ENCODE data around the gene FBXO45. TPM values are rescaled to one million over a fixed set of nuclear protein-coding genes. Genes with fewer than 3 reads are reported as not detected.
A peak's percentile ranks its signal among the peaks of the same experiment; 100 is the strongest.

FBXO45 gene
- total RNA-seq, 4 donors from 2014 or later, result 2.4 to 8.6 (median 5.3) TPM

DNA sequence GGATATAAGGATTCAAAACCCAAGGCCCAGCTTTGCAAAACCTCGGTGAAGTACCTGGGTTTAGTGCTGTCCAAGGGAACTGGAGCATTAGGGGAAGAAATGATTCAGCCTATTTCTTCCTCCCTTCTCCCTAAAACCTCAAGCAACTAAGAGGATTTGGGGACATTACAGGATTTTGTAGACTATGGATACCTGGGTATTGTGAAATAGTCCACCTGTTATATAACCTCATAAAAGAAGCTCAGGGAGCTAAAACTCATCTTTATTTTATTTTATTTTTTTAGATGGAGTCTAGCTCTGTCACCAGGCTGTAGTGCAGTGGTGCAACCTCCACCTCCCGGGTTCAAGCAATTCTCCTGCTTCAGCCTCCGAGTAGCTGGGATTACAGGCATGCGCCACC, 44.6 kb upstream of the FBXO45 start:
- peaks cover 18 to 19% of the 10 kb centered on the region in 2 donors for H3K9me3 ChIP-seq
- WGBS, 2 donors (ENCODE audit: low coverage in 1 of 2), result 96 to 100% methylated on average over 3 to 4 of the region's 4 CpGs
- no peaks in the 10 kb centered on the region for H3K27me3 ChIP-seq
- TF ChIP-seq EP300 (IDR thresholded peaks at IDR 0.05; ENCODE audit: low read depth), result no peak
- TF ChIP-seq POLR2A (IDR thresholded peaks at IDR 0.05), result no peak
- TF ChIP-seq, protein P1, sequence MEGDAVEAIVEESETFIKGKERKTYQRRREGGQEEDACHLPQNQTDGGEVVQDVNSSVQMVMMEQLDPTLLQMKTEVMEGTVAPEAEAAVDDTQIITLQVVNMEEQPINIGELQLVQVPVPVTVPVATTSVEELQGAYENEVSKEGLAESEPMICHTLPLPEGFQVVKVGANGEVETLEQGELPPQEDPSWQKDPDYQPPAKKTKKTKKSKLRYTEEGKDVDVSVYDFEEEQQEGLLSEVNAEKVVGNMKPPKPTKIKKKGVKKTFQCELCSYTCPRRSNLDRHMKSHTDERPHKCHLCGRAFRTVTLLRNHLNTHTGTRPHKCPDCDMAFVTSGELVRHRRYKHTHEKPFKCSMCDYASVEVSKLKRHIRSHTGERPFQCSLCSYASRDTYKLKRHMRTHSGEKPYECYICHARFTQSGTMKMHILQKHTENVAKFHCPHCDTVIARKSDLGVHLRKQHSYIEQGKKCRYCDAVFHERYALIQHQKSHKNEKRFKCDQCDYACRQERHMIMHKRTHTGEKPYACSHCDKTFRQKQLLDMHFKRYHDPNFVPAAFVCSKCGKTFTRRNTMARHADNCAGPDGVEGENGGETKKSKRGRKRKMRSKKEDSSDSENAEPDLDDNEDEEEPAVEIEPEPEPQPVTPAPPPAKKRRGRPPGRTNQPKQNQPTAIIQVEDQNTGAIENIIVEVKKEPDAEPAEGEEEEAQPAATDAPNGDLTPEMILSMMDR (IDR thresholded peaks at IDR 0.05), result no peak
- TF ChIP-seq POLR2AphosphoS5 (IDR thresholded peaks at IDR 0.05), result no peak
- in situ Hi-C loops (cut with MboI; ENCODE audit: low pct_ligation_motif_present in 1 of 4, low pct_unique_long_range_greater_than_20kb in 1 of 4, low sequenced_read_pairs in 3 of 4), result loop anchor here in 3 of 4 donors (10.0 to 25.0 kb wide), 2 partner anchors 262 to 269 kb away; no protein-coding TSS in a partner anchor
- H3K4me1 ChIP-seq, result no peaks in the 10 kb centered on the region
- H3K27ac ChIP-seq, result no peak overlapping the region
- H3K4me3 ChIP-seq, result no peak overlapping the region
- DNase-seq, result no peak
- intact Hi-C loops (cut with DNase I; ENCODE audit: low total_unique reads), result no loop called here
- H3K36me3 ChIP-seq, result no peaks in the 10 kb centered on the region

- peaks cover 11 to 12% of the 10 kb centered on the region in 2 donors for H3K9me3 ChIP-seq
- no peak for DNase-seq
- in situ Hi-C loops (cut with MboI; ENCODE audit: low pct_ligation_motif_present in 1 of 4, low pct_unique_long_range_greater_than_20kb in 1 of 4, low sequenced_read_pairs in 3 of 4), result loop anchor here in 3 of 4 donors (10.0 to 25.0 kb wide), 2 partner anchors 262 to 270 kb away; no protein-coding TSS in a partner anchor
Measured at GRCh38 chr3:196524527-196524926, 43.9 kb upstream of the FBXO45 start.

DNA sequence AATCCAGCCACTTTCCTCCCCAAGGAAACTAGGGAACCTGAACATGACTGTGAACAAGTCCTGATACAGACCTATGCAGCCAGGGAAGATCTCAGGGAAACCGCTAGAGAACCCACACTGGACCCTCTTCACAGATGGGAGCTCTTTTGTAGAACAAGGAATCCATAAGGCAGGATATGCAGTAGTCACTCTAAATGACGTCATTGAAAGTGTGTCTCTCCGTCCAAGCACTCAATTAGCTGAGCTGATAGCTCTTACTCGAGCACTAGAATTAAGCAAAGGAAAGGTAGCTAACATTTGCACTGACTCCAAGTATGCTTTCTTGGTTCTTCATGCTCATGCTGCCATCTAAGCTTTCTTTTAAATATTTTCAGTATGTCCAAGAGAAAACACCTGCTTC, 43.3 kb upstream of the FBXO45 start:
- WGBS, 2 donors (ENCODE audit: low coverage in 1 of 2), result 81% methylated on average over 4 of the region's 4 CpGs; no CpG with 5 or more reads in 1 of the 2 donors
- no peak for DNase-seq
- peaks cover 0 to 4% (median 0%) of the 10 kb centered on the region in 4 donors for H3K4me1 ChIP-seq
- TF ChIP-seq POLR2A (IDR thresholded peaks at IDR 0.05), result no peak
- no peak for TF ChIP-seq EP300 (IDR thresholded peaks at IDR 0.05; ENCODE audit: low read depth)
- TF ChIP-seq POLR2AphosphoS5 (IDR thresholded peaks at IDR 0.05), result no peak
- TF ChIP-seq, protein P1 (IDR thresholded peaks at IDR 0.05), result no peak
- intact Hi-C loops (cut with DNase I; ENCODE audit: low total_unique reads), result no loop called here
- in situ Hi-C loops (cut with MboI; ENCODE audit: low pct_ligation_motif_present in 1 of 4, low pct_unique_long_range_greater_than_20kb in 1 of 4, low sequenced_read_pairs in 3 of 4), result loop anchor here in 1 of 4 donors (10.0 kb wide), 1 partner anchor 270 kb away; no protein-coding TSS in a partner anchor
- H3K9me3 ChIP-seq, result peaks cover 5 to 6% of the 10 kb centered on the region in 2 donors
- H3K36me3 ChIP-seq, result no peaks in the 10 kb centered on the region
- H3K27ac ChIP-seq, result no peak overlapping the region
- H3K4me3 ChIP-seq, result no peak overlapping the region
- no peaks in the 10 kb centered on the region for H3K27me3 ChIP-seq

More at GRCh38 chr3:196524527-196524926, 43.9 kb upstream of the FBXO45 start:
- Histone ChIP-seq H3K4me3 (no peak overlapping the region), H3K27me3 (no peaks in the 10 kb centered on the region), H3K36me3 (no peaks in the 10 kb centered on the region), H3K27ac (no peak overlapping the region), H3K4me1 (peaks cover 0 to 4% (median 0%) of the 10 kb centered on the region in 4 donors)
- TF ChIP-seq EP300 (IDR thresholded peaks at IDR 0.05; ENCODE audit: low read depth) (no peak), POLR2A (IDR thresholded peaks at IDR 0.05) (no peak), POLR2AphosphoS5 (IDR thresholded peaks at IDR 0.05) (no peak)
- TF ChIP-seq, protein P1 (IDR thresholded peaks at IDR 0.05), result no peak
- intact Hi-C loops (cut with DNase I; ENCODE audit: low total_unique reads), result no loop called here
- WGBS, 2 donors (ENCODE audit: low coverage in 1 of 2), result 76% methylated on average over 5 of the region's 5 CpGs; no CpG with 5 or more reads in 1 of the 2 donors

GRCh38 chr3:196528639-196529233, 39.7 kb upstream of the FBXO45 start:
- intact Hi-C loops (cut with DNase I; ENCODE audit: low total_unique reads), result no loop called here
- H3K4me1 ChIP-seq, result peaks cover 0 to 4% (median 0%) of the 10 kb centered on the region in 4 donors
- no peaks in the 10 kb centered on the region for H3K9me3 ChIP-seq
- H3K27me3 ChIP-seq, result no peaks in the 10 kb centered on the region
- no peaks in the 10 kb centered on the region for H3K36me3 ChIP-seq
- in situ Hi-C loops (cut with MboI; ENCODE audit: low pct_ligation_motif_present in 1 of 4, low pct_unique_long_range_greater_than_20kb in 1 of 4, low sequenced_read_pairs in 3 of 4), result loop anchor here in 1 of 4 donors (10.0 kb wide), 1 partner anchor 274 kb away; no protein-coding TSS in a partner anchor
- WGBS, 2 donors (ENCODE audit: low coverage in 1 of 2), result 14% methylated on average over 34 of the region's 52 CpGs; no CpG with 5 or more reads in 1 of the 2 donors
- peak overlapping the region; percentile 13 to 68 (median 38) for H3K27ac ChIP-seq
- no peak for TF ChIP-seq EP300 (IDR thresholded peaks at IDR 0.05; ENCODE audit: low read depth)
- TF ChIP-seq, protein P1 (IDR thresholded peaks at IDR 0.05), result peak; percentile 31 to 77 (median 67)
- peak overlapping the region; percentile 10 to 46 (median 23) for H3K4me3 ChIP-seq
- peak; percentile 79 for DNase-seq

Measured in transverse colon (tissue), 4 donors.